Measurements from ENCODE around the gene CHI3L1.

CHI3L1 gene

DNA sequence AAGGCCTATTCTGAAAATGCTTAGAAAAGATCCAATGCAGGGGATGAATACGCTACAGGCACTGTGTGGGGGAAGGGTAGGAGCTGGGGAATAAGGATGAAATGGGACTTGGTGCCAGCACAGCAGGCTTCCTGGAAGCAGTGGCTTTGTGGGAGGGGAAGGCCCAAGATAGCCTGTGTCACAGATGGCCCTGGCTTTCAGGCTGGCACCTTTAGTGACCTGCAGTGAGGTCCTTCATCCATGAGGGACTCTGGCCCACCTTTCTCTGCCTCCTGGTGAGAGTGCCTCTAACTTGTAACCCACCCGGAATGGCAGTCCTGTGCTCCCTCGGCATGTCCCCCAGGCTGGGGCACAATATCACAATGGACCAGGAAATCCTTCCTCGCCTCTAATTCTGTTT lies 919 bp downstream of the CHI3L1 start:
- H3K27me3 ChIP-seq (ENCODE audit: low read depth, low read length) = peaks cover 42% of the 10 kb centered on the region
- TF ChIP-seq, protein P1, sequence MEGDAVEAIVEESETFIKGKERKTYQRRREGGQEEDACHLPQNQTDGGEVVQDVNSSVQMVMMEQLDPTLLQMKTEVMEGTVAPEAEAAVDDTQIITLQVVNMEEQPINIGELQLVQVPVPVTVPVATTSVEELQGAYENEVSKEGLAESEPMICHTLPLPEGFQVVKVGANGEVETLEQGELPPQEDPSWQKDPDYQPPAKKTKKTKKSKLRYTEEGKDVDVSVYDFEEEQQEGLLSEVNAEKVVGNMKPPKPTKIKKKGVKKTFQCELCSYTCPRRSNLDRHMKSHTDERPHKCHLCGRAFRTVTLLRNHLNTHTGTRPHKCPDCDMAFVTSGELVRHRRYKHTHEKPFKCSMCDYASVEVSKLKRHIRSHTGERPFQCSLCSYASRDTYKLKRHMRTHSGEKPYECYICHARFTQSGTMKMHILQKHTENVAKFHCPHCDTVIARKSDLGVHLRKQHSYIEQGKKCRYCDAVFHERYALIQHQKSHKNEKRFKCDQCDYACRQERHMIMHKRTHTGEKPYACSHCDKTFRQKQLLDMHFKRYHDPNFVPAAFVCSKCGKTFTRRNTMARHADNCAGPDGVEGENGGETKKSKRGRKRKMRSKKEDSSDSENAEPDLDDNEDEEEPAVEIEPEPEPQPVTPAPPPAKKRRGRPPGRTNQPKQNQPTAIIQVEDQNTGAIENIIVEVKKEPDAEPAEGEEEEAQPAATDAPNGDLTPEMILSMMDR (IDR thresholded peaks at IDR 0.05; ENCODE audit: low read depth, low read length) = no peak
- TF ChIP-seq EZH2phosphoT487 (IDR thresholded peaks at IDR 0.05; ENCODE audit: low read depth) = no peak
- no peaks in the 10 kb centered on the region for H3K36me3 ChIP-seq (replicated peaks; ENCODE audit: low read depth, low read length)
- H3K4me1 ChIP-seq (ENCODE audit: low read length) = peaks cover 26% of the 10 kb centered on the region
- no peaks in the 10 kb centered on the region for H3K9me3 ChIP-seq (ENCODE audit: insufficient read depth, low read length)
- no peak overlapping the region for H3K9ac ChIP-seq (ENCODE audit: low read length)
- H3K27ac ChIP-seq (ENCODE audit: low read length) = no peak overlapping the region
- H3K4me2 ChIP-seq (ENCODE audit: low read length) = no peak overlapping the region
- H3K79me2 ChIP-seq (ENCODE audit: low read length) = no peaks in the 10 kb centered on the region
- H2AFZ ChIP-seq (ENCODE audit: low read depth, low read length) = no peak overlapping the region
- H4K20me1 ChIP-seq (ENCODE audit: insufficient read depth, low read length) = no peaks in the 10 kb centered on the region
- H3K4me3 ChIP-seq (ENCODE audit: low read length) = no peak overlapping the region

DNA sequence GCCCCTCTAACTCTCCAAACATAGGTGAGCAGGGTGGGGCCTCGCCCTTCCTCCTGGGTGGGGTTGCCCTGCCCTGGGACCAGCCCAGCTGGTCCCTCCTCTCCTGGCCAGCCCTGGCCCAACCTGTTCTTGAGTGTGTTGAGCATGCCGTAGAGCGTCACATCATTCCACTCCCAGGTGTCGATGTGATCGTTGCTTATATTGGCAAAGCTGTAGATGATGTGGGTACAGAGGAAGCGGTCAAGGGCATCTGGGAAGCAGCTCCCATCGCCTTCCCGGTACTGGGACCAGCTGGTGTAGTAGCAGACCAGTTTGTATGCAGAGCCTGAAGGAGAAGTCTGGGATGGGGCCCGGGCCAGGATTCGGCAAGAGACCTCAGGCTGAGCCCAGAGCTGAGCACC lies 1.4 kb downstream of the CHI3L1 start:
- Histone ChIP-seq H3K79me2 (ENCODE audit: low read length) (no peaks in the 10 kb centered on the region), H3K4me1 (ENCODE audit: low read length) (peaks cover 28% of the 10 kb centered on the region), H3K36me3 (replicated peaks; ENCODE audit: low read depth, low read length) (no peaks in the 10 kb centered on the region), H3K27ac (ENCODE audit: low read length) (no peak overlapping the region), H3K9ac (ENCODE audit: low read length) (no peak overlapping the region), H3K4me2 (ENCODE audit: low read length) (no peak overlapping the region), H3K4me3 (ENCODE audit: low read length) (no peak overlapping the region), H3K9me3 (ENCODE audit: insufficient read depth, low read length) (no peaks in the 10 kb centered on the region), H3K27me3 (ENCODE audit: low read depth, low read length) (peaks cover 45% of the 10 kb centered on the region), H2AFZ (ENCODE audit: low read depth, low read length) (no peak overlapping the region), H4K20me1 (ENCODE audit: insufficient read depth, low read length) (no peaks in the 10 kb centered on the region)
- TF ChIP-seq EZH2phosphoT487 (IDR thresholded peaks at IDR 0.05; ENCODE audit: low read depth) = no peak
- TF ChIP-seq, protein P1 (IDR thresholded peaks at IDR 0.05; ENCODE audit: low read depth, low read length) = no peak

DNA sequence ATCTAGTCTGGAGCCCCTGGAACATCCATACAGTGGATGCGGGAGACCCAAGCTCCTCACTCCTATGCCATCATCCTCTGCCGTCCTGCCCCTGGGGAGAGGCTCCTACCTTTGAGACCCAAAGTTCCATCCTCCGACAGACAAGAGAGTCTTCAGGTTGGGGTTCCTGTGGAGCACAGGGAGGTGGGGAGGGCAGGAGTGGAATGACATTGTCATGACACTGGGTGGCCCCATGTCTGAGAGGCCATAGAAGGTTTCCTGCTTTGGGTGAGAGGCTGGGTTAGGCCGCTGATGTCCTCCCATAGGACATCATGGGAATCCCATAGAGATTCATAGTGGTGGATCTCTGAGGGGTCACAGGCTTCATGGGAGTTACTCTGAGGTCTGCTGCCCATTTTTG lies 2.0 kb downstream of the CHI3L1 start:
- no peak overlapping the region for H2AFZ ChIP-seq (ENCODE audit: low read depth, low read length)
- no peak for TF ChIP-seq EZH2phosphoT487 (IDR thresholded peaks at IDR 0.05; ENCODE audit: low read depth)
- TF ChIP-seq, protein P1 (IDR thresholded peaks at IDR 0.05; ENCODE audit: low read depth, low read length) = no peak
- no peak overlapping the region for H3K4me3 ChIP-seq (ENCODE audit: low read length)
- H3K4me2 ChIP-seq (ENCODE audit: low read length) = no peak overlapping the region
- no peak overlapping the region for H3K27ac ChIP-seq (ENCODE audit: low read length)
- H3K36me3 ChIP-seq (replicated peaks; ENCODE audit: low read depth, low read length) = no peaks in the 10 kb centered on the region
- no peaks in the 10 kb centered on the region for H4K20me1 ChIP-seq (ENCODE audit: insufficient read depth, low read length)
- H3K9ac ChIP-seq (ENCODE audit: low read length) = no peak overlapping the region
- peaks cover 24% of the 10 kb centered on the region for H3K4me1 ChIP-seq (ENCODE audit: low read length)
- H3K9me3 ChIP-seq (ENCODE audit: insufficient read depth, low read length) = no peaks in the 10 kb centered on the region
- H3K27me3 ChIP-seq (ENCODE audit: low read depth, low read length) = peaks cover 45% of the 10 kb centered on the region
- no peaks in the 10 kb centered on the region for H3K79me2 ChIP-seq (ENCODE audit: low read length)

DNA sequence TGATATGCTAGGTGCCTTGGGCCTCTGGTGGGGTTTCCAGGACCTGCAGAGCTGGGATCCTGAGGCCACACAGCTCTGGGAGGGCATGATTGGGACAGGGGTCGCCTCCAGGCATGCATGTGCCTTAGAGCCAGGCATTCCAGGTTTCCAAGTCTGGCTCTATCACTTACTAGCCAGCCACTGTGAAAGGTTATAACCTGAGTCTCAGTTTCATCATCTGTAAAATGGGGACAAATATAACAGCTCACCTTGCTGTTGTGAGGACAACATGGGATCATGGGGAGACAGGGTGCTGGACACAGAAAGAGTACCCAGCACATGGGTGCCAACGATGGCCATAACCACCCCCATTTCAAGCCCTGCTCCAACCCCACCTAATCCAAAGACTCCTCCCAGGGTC lies 2.7 kb downstream of the CHI3L1 start:
- H3K9me3 ChIP-seq (ENCODE audit: insufficient read depth, low read length) = no peaks in the 10 kb centered on the region
- no peak overlapping the region for H3K27ac ChIP-seq (ENCODE audit: low read length)
- peaks cover 28% of the 10 kb centered on the region for H3K4me1 ChIP-seq (ENCODE audit: low read length)
- H3K4me2 ChIP-seq (ENCODE audit: low read length) = no peak overlapping the region
- no peak for TF ChIP-seq EZH2phosphoT487 (IDR thresholded peaks at IDR 0.05; ENCODE audit: low read depth)
- TF ChIP-seq, protein P1 (IDR thresholded peaks at IDR 0.05; ENCODE audit: low read depth, low read length) = no peak
- H4K20me1 ChIP-seq (ENCODE audit: insufficient read depth, low read length) = no peaks in the 10 kb centered on the region
- H3K36me3 ChIP-seq (replicated peaks; ENCODE audit: low read depth, low read length) = no peaks in the 10 kb centered on the region
- H2AFZ ChIP-seq (ENCODE audit: low read depth, low read length) = no peak overlapping the region
- peaks cover 43% of the 10 kb centered on the region for H3K27me3 ChIP-seq (ENCODE audit: low read depth, low read length)
- no peak overlapping the region for H3K9ac ChIP-seq (ENCODE audit: low read length)
- no peaks in the 10 kb centered on the region for H3K79me2 ChIP-seq (ENCODE audit: low read length)
- H3K4me3 ChIP-seq (ENCODE audit: low read length) = no peak overlapping the region

Measured in OCI-LY3 (cell line).